Caki2 (cell line): ENCODE measurements around the gene POFUT2. TPM values are rescaled to one million over a fixed set of nuclear protein-coding genes. Genes with fewer than 3 reads are reported as not detected.

Experiments
- DNase-seq: peaks from one replicate; pipeline ENCODE4 v3.0.0-alpha.2; 2015; ENCODE audit warnings: low read depth
- in situ Hi-C: cut with HindIII; loops from 2 replicates; pipeline ENCODE4 v1.10.0; 2016; ENCODE audit warnings: low sequenced_read_pairs, low pct_unique_long_range_greater_than_20kb, mixed read lengths
- total RNA-seq: library from RNA; depleted of rRNA; stranded (reverse); fragments of >200 nt; shearing (Covaris generic); gene quantifications from 2 replicates; pipeline ENCODE4 v1.2.3, GENCODE V29; 2014; ENCODE audit warnings: low replicate concordance

POFUT2 gene
- total RNA-seq, 1 experiment from 2014 or later, result 35.2 TPM

DNA sequence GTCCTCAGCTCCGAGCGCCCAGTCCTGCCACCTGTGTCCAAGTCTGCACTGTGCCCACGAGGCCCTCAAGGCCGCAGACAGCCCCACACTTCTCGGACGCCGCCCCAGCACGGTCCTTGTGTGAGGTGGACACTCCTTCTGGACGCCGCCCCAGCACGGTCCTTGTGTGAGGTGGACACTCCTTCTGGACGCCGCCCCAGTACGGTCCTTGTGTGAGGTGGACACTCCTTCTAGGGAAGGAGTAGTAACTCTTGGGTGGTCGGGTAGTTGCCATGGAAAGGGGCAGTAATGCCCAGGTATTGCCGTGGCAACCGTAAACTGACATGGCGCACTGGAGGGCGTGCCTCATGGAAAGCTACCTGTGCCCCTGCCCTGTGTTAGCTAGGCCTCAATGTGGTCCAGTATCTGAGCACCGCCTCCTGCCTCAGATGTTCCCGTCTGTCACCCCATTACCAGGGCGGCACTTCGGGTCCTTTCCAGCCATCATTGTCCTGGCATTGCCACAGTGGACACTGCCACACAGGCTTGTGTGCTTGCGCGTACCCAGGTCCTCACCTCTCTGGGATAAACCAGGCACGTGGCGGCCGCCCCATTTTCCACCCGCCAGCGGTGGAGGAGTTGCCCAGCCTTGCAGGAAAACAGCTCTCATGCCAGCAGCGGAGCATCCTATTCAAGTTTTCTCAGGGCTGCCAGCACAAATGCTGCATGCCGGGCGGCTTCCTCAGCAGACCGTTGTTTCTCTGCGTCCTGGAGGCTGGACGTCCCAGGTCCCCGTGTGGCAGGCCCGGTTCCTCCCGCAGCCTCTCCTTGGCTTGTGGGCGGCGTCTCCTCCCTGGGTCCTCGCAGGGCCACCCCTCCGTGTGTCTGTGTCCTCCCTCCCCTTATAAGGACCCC lies 40.8 kb upstream of the POFUT2 start:
- in situ Hi-C loops, result loop anchor here (25.0 kb wide), 1 partner anchor 184 kb away; no protein-coding TSS in a partner anchor
- DNase-seq, result peak; percentile 26

DNA sequence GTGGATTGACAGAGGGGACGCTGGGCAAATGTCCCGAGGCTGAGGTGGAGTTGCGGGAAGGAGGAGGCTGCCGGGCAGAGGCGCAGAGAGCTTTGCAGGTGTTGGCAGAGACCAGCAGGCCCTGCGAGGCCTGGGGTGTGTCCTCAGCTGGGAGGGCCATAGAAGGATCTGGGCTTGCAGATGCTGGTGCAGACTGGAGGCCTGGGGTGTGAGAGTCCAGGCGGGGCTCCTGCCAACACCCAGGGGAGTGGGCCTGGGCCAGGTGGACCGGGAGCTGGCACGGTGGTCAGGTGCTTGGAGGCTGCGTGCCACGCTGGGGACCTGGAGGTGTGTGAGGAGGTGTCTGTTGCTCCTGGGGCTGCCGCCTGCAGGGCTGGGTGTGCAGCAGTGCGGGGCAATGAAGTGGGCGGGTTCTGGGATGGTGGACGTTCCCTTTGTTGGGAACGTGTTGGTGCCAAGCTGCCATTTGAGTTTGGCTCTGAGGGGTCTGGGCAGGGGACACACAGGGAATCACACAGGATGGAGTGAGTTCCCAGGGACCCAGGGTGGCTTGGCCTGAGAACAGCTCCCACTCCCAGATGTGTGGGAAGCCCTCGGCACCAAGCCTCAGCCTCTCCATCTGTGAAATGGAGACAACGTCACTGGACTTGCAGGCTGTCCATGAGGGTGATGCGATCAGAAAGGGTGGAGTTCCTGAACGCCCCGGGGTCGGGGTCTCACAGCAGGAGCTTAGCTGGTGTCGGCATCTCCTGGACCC lies 39.9 kb upstream of the POFUT2 start:
- DNase-seq, result no peak
- in situ Hi-C loops, result loop anchor here (25.0 kb wide), 1 partner anchor 185 kb away; no protein-coding TSS in a partner anchor

GRCh38 chr21:45326891-45327440 lies 39.3 kb upstream of the POFUT2 start:
- in situ Hi-C loops, result loop anchor here (25.0 kb wide), 1 partner anchor 185 kb away; no protein-coding TSS in a partner anchor
- DNase-seq, result no peak

DNA sequence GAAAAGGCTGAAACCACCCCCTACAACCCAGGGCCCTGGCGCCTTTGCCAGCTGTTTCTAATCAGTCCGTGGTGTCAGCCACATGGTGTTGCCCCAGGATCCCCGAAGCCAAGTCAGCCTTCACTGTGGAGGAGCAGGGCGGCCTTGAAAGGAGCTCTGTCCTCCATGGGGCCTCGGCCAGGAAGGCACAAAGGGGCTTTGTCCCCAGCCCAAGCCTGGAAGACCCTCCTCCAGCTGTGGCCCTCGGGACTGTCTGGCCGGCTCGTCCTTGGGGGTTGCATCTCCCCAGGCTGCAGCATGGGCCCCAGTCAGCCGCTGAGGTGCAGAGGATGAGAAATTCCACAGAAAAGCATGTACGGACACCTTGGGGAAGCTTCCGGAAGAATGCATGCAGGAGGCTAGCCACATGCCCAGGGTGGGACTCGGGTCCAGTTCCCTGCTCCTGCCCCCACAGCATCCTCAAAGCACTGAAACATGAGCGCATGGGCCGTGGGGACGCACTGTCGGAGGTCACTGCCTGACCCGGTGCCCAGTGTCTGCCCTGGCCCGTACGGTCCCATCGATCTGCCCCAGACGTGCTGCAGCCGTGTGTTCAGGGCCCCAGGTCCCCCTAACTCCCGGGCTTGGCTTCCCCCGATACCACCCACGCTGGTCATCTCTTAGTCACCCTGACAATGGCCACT lies 38.6 kb upstream of the POFUT2 start:
- in situ Hi-C loops, result loop anchor here (25.0 kb wide), 1 partner anchor 186 kb away; no protein-coding TSS in a partner anchor

DNA sequence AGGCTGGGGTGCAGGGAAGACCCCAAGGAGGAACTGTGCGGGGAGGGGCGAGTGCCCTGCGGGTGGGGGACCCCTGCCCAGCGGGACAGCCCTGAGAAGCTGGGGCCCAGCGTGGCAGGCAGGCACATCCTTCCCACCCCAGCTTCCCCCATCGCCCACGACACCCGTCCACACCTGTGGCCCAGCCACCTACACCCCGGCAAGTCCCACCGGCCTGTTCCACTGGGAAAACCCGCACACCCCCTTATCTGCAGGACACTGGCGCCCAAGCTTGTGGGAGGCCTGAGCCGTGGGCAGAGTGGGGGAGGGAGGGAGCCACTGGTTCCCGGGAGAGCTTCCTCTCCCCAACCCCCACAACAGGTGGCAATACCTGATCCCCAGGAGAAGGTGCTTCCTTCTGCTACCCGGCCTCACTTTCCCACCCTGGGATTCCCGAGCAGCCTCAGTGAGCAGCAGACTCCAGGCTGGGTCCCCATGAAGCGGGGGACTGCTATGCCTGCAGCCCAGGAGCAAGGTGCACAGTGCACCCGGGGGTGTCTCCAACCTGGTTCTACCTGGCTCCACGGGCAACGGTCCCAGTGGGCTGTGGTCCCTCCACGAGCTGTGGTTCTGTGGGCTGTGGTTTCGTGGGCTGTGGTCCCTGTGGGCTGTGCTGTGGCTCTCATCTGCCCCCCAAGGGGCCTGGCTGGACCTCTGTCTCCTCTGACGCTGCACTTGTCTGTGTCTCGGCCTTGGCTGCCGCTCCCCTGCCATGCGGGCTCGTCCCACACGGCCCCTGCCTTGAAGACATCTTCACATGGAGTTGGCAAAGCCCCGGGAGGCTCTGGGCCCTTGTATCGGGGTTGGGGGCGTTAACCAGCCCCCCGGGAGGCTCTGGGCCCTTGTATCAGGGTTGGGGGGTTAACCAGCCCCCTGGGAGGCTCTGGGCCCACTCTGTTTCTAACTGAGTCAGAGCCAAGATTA lies 37.8 kb upstream of the POFUT2 start:
- no peak for DNase-seq
- in situ Hi-C loops, result loop anchor here (25.0 kb wide), 1 partner anchor 187 kb away; no protein-coding TSS in a partner anchor

More for the DNA sequence above, 38.6 kb upstream of the POFUT2 start:
- DNase-seq, result no peak

DNA sequence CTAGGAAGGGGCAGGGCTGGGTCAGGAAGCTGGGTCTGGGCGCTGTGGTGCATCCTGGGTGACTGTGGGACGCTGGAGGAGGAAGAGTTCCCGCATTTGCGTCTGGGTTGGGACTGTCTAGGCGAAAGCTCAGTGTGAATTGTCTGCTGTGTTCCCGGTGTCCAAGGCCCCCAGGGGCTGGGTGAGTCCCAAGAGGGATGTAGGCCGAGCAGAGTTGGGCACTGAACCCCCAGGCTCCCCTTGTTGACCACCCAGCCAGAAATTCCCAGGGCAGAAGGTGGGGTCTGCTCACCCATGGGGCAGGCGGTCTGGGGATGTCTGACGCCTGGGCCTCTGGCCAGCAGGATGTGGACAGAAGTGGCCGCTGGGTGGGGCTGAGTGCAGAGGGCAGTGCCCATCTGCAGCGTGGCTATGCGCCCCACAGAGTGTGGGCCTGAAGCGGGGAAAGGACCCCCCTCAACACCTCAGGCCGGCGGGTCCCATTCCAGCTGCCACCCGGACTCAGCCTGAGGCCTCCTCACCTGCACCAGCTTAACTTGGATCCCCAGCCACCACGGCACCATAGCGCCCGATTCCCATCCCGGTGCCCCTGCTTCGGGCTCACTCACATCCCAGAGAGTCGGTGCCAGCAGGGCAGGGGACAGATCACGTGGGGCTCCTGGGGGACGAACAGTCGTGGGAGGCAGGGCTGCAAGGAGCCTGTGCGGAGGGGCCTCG lies 37.0 kb upstream of the POFUT2 start:
- no peak for DNase-seq

DNA sequence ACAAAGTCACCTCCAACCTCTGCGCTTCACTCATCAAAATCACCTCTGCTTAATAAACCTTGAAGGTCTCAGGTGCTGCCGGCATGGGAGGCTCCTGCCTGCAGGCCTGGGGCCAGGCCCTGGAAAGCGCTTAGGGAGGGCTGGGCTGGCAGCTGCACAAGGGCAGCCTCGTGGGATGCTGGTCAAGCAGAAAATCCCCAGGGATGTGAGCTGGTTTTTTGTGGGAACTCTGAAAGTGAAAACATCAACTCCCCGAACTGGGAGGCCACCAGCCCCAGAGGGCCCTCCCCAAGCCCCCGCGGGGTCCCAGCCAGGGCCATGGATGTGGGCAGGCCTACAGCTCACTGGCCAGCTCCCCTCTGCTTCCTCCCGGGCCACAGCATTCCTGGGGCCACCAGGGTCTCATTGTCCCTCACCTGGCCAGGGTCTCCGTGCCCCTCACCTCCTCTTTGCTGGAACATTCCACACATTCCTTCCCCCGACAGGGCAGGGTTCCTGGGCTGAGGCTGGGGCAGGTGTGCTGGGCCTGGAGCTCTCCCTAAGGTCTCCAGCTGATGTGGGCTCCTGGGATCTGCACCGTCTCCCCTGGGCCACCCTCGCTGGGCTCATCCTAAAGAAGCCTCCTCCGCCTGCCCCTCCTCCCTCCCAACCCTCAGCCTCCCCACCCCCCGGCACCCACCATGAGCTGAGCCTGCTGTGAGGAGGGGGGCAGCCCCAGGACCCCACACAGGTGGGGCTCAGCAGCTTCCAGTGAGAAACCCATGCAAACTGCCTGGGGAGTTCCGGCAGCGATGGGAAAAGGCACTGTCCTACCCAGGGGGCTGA lies 36.0 kb upstream of the POFUT2 start:
- DNase-seq, result no peak
- in situ Hi-C loops, result no loop called here

More for the DNA sequence above, 37.0 kb upstream of the POFUT2 start:
- in situ Hi-C loops, result loop anchor here (25.0 kb wide), 1 partner anchor 188 kb away; no protein-coding TSS in a partner anchor

DNA sequence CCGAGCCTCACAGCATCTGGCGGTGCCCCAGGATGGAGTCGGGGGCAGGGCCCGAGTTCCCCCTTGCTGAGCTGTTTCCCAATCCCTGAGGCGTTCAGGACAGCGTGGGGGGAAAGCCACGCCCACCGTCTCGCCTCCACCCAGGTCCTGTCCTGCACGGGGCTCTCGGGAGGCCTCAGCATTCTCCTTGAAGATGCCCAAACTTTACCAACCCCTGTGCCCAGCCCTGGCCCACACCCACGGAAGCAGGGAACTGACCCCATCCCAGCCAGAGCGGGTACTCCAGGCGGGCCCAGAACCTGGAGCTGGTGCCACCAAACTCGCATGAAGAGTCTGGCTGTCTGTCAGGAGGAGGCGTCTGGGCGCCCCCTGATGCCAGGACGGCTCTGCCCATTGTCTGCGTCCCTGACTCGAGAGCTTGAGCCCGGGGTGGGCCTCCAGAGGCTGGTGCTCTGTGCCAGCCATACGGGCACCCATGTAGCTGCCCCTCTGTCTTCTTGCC lies 35.3 kb upstream of the POFUT2 start:
- in situ Hi-C loops, result no loop called here
- no peak for DNase-seq

- DNase-seq, result no peak
- in situ Hi-C loops, result no loop called here
Observed at GRCh38 chr21:45322231-45322959, 34.7 kb upstream of the POFUT2 start.

- DNase-seq, result no peak
- in situ Hi-C loops, result no loop called here
Observed at GRCh38 chr21:45320261-45321025, 32.7 kb upstream of the POFUT2 start.

DNA sequence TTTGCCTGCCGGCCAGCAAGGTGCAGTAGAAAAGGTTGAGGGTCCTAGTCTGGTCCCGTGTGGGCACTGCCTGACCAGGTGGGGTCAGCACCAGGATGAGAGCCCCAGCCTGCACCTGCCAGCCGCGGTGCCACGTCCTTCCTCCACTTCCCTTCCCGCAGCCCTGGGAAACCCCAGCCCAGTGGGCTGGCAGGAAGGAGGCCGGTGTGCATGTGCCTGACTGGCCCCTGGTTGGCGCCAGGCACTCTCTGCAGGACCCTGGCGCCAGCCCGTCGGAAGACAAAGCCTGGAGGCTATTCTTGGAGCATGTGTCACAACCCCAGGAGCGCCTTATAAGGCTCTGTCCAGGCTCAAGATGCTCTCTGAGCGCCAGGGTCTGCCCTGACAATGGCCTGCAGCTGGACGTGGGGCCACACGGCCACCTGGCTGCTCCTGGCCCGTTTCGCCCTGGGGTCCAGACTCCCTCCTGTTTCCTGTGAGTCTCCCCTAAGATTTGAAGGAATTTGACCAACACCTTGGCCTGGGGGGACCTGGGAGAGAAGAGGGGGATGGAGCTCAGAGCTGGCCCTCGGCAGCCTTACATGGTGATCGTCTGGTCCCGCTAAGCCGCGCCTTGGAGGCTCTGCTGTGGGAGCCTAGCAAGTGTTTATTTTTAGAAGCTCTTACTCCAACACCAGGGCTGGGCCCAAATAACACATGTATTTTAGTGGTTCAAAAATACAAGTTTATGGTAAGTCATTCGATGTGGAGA lies 31.9 kb upstream of the POFUT2 start:
- DNase-seq, result peak; percentile 65
- in situ Hi-C loops, result no loop called here

DNA sequence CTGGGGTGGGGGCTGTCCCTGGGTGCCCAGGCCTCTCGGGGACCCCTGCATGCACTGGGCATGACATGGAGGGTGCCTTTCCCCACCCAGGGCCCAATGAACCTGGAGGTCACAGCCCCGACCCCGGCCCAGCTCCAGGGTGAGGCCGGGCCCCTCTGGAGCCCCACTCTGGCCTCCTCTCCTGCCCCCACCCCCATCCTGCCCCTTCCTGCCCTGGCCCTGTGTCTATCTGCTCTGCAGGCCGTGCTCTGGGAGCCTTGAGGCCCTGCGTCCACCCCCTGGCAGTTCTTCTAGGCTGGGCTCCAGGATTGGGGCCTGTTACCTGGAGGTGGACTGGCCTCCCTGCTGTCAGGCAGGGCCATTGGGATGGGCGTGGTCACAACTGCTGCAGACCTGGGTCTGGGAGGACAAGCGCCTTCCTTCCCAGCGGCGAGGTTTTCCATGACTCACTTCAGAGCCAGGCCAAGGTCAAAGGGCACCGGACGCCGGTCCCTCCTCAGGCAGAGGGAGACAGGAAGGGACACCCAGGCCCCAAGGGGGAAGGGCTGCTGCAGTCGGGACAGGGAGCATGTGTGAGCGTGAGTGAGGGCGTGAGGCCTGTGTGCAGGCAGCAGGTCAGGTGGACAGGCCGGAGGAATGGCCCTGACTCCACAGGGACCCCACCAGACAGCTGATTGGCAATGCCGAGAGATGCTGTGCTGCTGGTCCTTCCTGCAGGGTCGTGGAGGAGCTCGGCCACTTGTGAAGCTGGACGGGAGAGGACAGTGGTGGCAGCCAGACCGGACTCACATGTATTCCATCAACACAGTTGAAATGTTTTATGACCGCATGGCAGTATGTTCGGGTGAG lies 31.1 kb upstream of the POFUT2 start:
- peak; percentile 92 for DNase-seq
- in situ Hi-C loops, result no loop called here

DNA sequence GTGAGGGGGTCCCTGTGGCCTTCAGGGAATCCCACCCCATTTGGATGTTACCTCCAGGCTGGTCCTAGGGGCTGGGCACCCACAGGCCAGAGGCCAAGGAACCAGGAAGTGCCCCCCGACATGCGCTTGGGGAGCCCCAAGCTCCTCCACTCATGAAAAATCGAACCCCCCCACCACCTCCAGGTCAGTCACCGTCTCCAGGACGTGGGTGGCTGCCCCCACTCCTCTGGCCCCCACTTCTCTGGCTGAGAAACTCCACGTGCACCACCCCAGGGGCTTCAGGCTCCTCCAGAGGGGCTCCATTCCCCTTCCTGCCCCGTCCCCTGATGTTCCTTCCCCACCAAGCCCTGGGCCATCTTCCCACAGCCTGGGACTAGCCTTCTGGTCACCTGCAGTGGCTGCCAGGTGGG lies 30.5 kb upstream of the POFUT2 start:
- in situ Hi-C loops, result no loop called here
- no peak for DNase-seq
